ENCODE results near the gene CEP170B. TPM values are rescaled to one million over a fixed set of nuclear protein-coding genes. Genes with fewer than 3 reads are reported as not detected.
A peak's percentile ranks its signal among the peaks of the same experiment; 100 is the strongest.

CEP170B gene
- total and polyA plus RNA-seq, 2 donors (not counting 3 experiments of a cell fraction or from before 2014, with no cell fraction given): 13.9 to 38.6 TPM

DNA sequence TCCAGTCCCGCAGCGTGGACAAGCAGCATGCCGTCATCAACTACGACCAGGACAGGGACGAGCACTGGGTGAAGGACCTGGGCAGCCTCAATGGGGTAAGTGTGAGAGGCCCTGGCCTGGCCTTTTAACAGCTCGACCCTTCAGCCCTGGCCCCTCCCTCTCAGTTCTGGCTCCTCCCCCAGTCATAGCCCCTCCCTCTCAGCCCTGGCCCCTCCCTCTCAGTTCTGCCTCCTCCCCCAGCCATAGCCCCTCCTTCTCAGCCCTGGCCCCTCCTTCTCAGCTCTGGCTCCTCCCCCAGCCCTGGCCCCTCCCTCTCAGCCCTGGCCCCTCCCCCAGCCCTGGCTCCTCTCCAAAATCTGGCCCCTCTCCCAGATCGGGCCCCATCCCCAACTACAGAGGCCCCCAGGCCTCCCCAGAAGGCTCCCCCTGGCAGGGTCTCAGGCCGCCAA is 11.2 kb downstream of the CEP170B start:
- Histone ChIP-seq H3K9me3 (replicated peaks; ENCODE audit: control insufficient read depth, insufficient read depth, low read length) (no peaks in the 10 kb centered on the region), H3K36me3 (ENCODE audit: control insufficient read depth in 2 of 2, extremely low read depth in 1 of 2, insufficient read depth in 2 of 2, low read length in 2 of 2) (peaks cover 0 to 17% of the 10 kb centered on the region in 2 experiments), H2AFZ (ENCODE audit: low read depth, low read length) (no peak overlapping the region), H3K79me2 (ENCODE audit: control insufficient read depth, insufficient read depth, low read length) (no peaks in the 10 kb centered on the region), H3K4me2 (ENCODE audit: insufficient read depth, low read length) (no peak overlapping the region), H3K4me1 (ENCODE audit: control insufficient read depth, extremely low read depth, insufficient read depth, low read length) (no peaks in the 10 kb centered on the region), H3K9me1 (replicated peaks; ENCODE audit: control insufficient read depth, extremely low read depth, insufficient read depth, low read length) (no peaks in the 10 kb centered on the region), H3K27me3 (ENCODE audit: control insufficient read depth in 2 of 2, insufficient read depth in 2 of 2, low read length in 2 of 2) (no peaks in the 10 kb centered on the region), H3K4me3 (replicated peaks in 1 of 3; ENCODE audit: insufficient read depth in 1 of 3, low read depth in 1 of 3, low read length in 3 of 3) (no peak overlapping the region), H4K20me1 (replicated peaks; ENCODE audit: control insufficient read depth, extremely low read depth, insufficient read depth, low read length) (no peaks in the 10 kb centered on the region), H3K9ac (replicated peaks; ENCODE audit: extremely low read depth, insufficient read depth, low read length) (no peak overlapping the region), H3K27ac (ENCODE audit: insufficient read depth, low read depth, low read length) (no peak overlapping the region)
- POLR2A ChIA-PET: no interaction called here
- intact Hi-C loops (cut with micrococcal nuclease): no loop called here
- dilution Hi-C loops (cut with MboI; ENCODE audit: extremely low pct_ligation_motif_present, low sequenced_read_pairs): no loop called here
- CTCF ChIA-PET: interaction anchor here (0.8 to 1.2 kb wide), 2 partner anchors 11 to 55 kb away, joined by 3 to 4 read pairs; partner anchors contain the start of gene CEP170B
- DNase-seq (ENCODE audit: low read depth, low spot score): no peak
- BruUV-seq (replicated peaks): no TSS peak
- TF ChIP-seq EZH2 (IDR thresholded peaks at IDR 0.05; ENCODE audit: borderline replicate concordance, low read depth, low read length, severe bottlenecking) (no peak), FOS (IDR thresholded peaks at IDR 0.05; ENCODE audit: borderline replicate concordance, insufficient read depth, low read length) (no peak), MYC (IDR thresholded peaks at IDR 0.05; ENCODE audit: low read depth, low read length) (no peak), JUN (IDR thresholded peaks at IDR 0.05; ENCODE audit: borderline replicate concordance, insufficient read depth, insufficient read length, low read depth) (no peak), POLR2A (IDR thresholded peaks at IDR 0.05; ENCODE audit: low read depth, low read length) (no peak), POLR2AphosphoS5 (IDR thresholded peaks at IDR 0.05; ENCODE audit: insufficient read depth, low read depth, low read length) (no peak), GATA2 (IDR thresholded peaks at IDR 0.05; ENCODE audit: insufficient read depth, insufficient read length, low read depth, low read length) (no peak)
- TF ChIP-seq, protein P1, sequence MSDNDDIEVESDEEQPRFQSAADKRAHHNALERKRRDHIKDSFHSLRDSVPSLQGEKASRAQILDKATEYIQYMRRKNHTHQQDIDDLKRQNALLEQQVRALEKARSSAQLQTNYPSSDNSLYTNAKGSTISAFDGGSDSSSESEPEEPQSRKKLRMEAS (IDR thresholded peaks at IDR 0.05; ENCODE audit: insufficient read depth, insufficient read length): no peak
- TF ChIP-seq, protein P2, sequence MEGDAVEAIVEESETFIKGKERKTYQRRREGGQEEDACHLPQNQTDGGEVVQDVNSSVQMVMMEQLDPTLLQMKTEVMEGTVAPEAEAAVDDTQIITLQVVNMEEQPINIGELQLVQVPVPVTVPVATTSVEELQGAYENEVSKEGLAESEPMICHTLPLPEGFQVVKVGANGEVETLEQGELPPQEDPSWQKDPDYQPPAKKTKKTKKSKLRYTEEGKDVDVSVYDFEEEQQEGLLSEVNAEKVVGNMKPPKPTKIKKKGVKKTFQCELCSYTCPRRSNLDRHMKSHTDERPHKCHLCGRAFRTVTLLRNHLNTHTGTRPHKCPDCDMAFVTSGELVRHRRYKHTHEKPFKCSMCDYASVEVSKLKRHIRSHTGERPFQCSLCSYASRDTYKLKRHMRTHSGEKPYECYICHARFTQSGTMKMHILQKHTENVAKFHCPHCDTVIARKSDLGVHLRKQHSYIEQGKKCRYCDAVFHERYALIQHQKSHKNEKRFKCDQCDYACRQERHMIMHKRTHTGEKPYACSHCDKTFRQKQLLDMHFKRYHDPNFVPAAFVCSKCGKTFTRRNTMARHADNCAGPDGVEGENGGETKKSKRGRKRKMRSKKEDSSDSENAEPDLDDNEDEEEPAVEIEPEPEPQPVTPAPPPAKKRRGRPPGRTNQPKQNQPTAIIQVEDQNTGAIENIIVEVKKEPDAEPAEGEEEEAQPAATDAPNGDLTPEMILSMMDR (IDR thresholded peaks at IDR 0.05; ENCODE audit: extremely low read depth in 1 of 2, insufficient read depth in 1 of 2, low read depth in 1 of 2, low read length in 2 of 2): no peak
- peak; percentile 81 for FAIRE-seq
